Heart left ventricle (tissue), 13 donors: Measurements from ENCODE around the gene COX14.

Source experiments
- CTCF ChIP-seq, 12 donors: fragments of 200-600 bp; sonication (generic) in 4 of 12; IDR thresholded peaks; one replicate each; pipeline versions ENCODE4 v1.5.0 to v1.8.0; 2018 to 2022; ENCODE audit warnings: antibody characterized with exemption in 12 of 12, mild to moderate bottlenecking in 5 of 12
- POLR2A ChIP-seq, 2 donors: fragments of 450-650 bp; IDR thresholded peaks; one replicate each; pipeline ENCODE4 v1.6.1; 2017; ENCODE audit warnings: antibody characterized with exemption in 2 of 2, mild to moderate bottlenecking in 2 of 2, moderate library complexity in 2 of 2
- donor health status: ischemic (EF 13 %, LVEDD 7.1; RV severe dilation, severe dysfunction).
- donor health status: DM: no; HTN: yes; CAD: no.
- donor health status: DM: no; HTN: no; CAD: no.
- donor health status: ischemic (EF 25% LVEDD 6.9; RV normal size, moderate dysfunction).
- donor health status: ischemic (EF 25% LVEDD 5.7; RV mildly dilated, moderate dysfunction).
- donor health status: ischemic (EF 35%, LVEDD 5.7; RV mildly dilated, moderate dysfunction).
- donor health status: nonischemic (EF 11% LVEDD 7.7; RV severe dilation, severe dysfunction).
- donor health status: DM: yes; HTN: yes; CAD: no.
- donor health status: PGD.
- donor health status: ischemic (EF 29% LVEDD 5.4; RV normal size, mild dysfunction).
- donor health status: nonischemic (EF 23%, LVEDD 6.1; RV moderate dilation, normal function).

- no peak for TF ChIP-seq POLR2A (IDR thresholded peaks at IDR 0.05)
- no peak for TF ChIP-seq CTCF (IDR thresholded peaks at IDR 0.05)
These were observed 34.9 kb upstream of the COX14 start for GRCh38 chr12:50077099-50077498.
